ENCODE results near the gene VEGFC.

Gene VEGFC

GRCh38 chr4:176641237-176641636 lies 151.5 kb downstream of the VEGFC start:
- in situ Hi-C loops (cut with HindIII; ENCODE audit: low sequenced_read_pairs) = no loop called here
- no peak for DNase-seq (ENCODE audit: low read depth, low spot score)
- no peak for TF ChIP-seq CTCF (IDR thresholded peaks at IDR 0.05; ENCODE audit: low read depth, low read length)
- no peak overlapping the region for H3K4me3 ChIP-seq (ENCODE audit: low read depth, low read length)

GRCh38 chr4:176638992-176639391 lies 153.7 kb downstream of the VEGFC start:
- TF ChIP-seq CTCF (IDR thresholded peaks at IDR 0.05; ENCODE audit: low read depth, low read length) = no peak
- no peak overlapping the region for H3K4me3 ChIP-seq (ENCODE audit: low read depth, low read length)
- no peak for DNase-seq (ENCODE audit: low read depth, low spot score)
- in situ Hi-C loops (cut with HindIII; ENCODE audit: low sequenced_read_pairs) = no loop called here

GRCh38 chr4:176636292-176636691 lies 156.4 kb downstream of the VEGFC start:
- in situ Hi-C loops (cut with HindIII; ENCODE audit: low sequenced_read_pairs) = no loop called here
- no peak overlapping the region for H3K4me3 ChIP-seq (ENCODE audit: low read depth, low read length)
- TF ChIP-seq CTCF (IDR thresholded peaks at IDR 0.05; ENCODE audit: low read depth, low read length) = no peak
- no peak for DNase-seq (ENCODE audit: low read depth, low spot score)

GRCh38 chr4:176635372-176636261 lies 157.1 kb downstream of the VEGFC start:
- in situ Hi-C loops (cut with HindIII; ENCODE audit: low sequenced_read_pairs) = no loop called here

More at GRCh38 chr4:176635372-176636261, 157.1 kb downstream of the VEGFC start:
- no peak overlapping the region for H3K4me3 ChIP-seq (ENCODE audit: low read depth, low read length)
- DNase-seq (ENCODE audit: low read depth, low spot score) = peak; percentile 85
- peak; percentile 10 for TF ChIP-seq CTCF (IDR thresholded peaks at IDR 0.05; ENCODE audit: low read depth, low read length)

Measured in astrocyte of the spinal cord (primary cell).